HFFc6 (cell line): ENCODE results near the gene C20orf144. TPM values are rescaled to one million over a fixed set of nuclear protein-coding genes. Genes with fewer than 3 reads are reported as not detected.
A peak's percentile ranks its signal among the peaks of the same experiment; 100 is the strongest.

ENCODE experiments used
- DNase-seq: peaks from one replicate; pipeline ENCODE4 v3.0.0-alpha.2; 2018
- H3K27ac Mint-ChIP-seq: 2 replicates; pipeline ENCODE4 v1.8.0; 2020; ENCODE audit warnings: mild to moderate bottlenecking, mixed read lengths
- H3K27me3 Mint-ChIP-seq: 2 replicates; pipeline ENCODE4 v1.8.0; 2021; ENCODE audit warnings: mild to moderate bottlenecking, moderate library complexity, mixed read lengths; ENCODE audit not compliant: insufficient read depth
- H3K36me3 Mint-ChIP-seq: 2 replicates; pipeline ENCODE4 v1.8.0; 2021; ENCODE audit warnings: low read depth, mixed read lengths
- H3K4me1 Mint-ChIP-seq: 2 replicates; pipeline ENCODE4 v1.8.0; 2020; ENCODE audit warnings: low read depth, mixed read lengths
- H3K4me3 Mint-ChIP-seq: 2 replicates; pipeline ENCODE4 v1.8.0; 2020; ENCODE audit warnings: mild to moderate bottlenecking, moderate library complexity, mixed read lengths
- H3K9me3 Mint-ChIP-seq: 2 replicates; pipeline ENCODE4 v1.8.0; 2020; ENCODE audit warnings: mild to moderate bottlenecking, mixed read lengths
- CTCF ChIP-seq: fragments of 200-600 bp; sonication (generic); IDR thresholded peaks from 2 replicates; pipeline ENCODE4 v1.5.0; 2021; ENCODE audit warnings: antibody characterized with exemption, mild to moderate bottlenecking
- total RNA-seq, 6 experiments: library from RNA; stranded (reverse); fragmentation: NEBNext Ultra II Directional; extraction: Animal tissue kit (Norgen Biotek cat#: 25700); gene quantifications; 2 replicates in 1 of 6; 3 replicates in 5 of 6; pipeline ENCODE4 v1.2.3, GENCODE V29; 2021

The C20orf144 gene
- total RNA-seq, 6 experiments from 2014 or later, result 0.10 to 0.31 (median 0.23) TPM; not detected in 1

- peaks cover 6% of the 10 kb centered on the region; the same call in 1 of the 2 replicates for H3K36me3 Mint-ChIP-seq
- peaks cover 17% of the 10 kb centered on the region for H3K4me1 Mint-ChIP-seq
Measured at GRCh38 chr20:33650111-33650752, 11.9 kb upstream of the C20orf144 start.

DNA sequence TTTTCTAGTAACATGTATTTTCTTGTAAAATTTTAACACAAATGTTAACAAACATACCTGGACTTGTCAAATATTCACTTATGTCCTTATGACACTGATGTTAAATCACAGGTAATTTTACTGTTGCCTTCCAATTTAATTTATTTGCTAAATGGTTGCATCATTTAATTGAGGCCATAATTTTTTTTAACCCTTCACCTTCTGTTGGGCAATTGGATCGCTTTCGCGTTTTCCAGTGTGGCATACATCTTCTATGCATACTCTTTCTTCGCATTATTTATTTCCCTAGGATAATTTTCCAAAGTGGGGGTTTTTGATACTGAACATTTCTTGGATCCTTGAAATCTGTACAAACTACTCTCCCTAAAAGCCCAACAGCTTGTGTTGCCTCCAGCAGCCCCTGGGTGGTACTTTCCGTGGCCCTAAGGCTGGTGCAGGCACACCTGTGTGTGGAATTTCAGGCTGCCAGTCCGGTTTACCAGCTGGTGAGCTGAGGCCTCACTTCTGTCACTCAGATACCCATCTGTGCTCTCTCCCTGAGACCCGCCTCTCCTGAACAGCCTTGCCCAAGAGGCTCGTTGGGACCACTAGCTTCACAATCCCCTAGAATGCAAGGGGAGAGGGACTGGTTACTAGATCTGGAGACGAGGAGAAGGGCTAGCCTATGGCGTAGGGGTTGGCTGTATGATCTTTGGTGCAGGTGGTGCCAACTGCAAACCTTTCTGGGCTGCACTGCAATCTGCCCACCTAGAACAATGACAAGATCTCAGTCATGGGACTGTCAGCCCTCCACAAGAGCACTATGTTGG is 11.2 kb upstream of the C20orf144 start:
- Mint-ChIP-seq H3K27ac (no peak overlapping the region), H3K4me1 (peaks cover 17% of the 10 kb centered on the region), H3K4me3 (no peak overlapping the region), H3K36me3 (no peaks in the 10 kb centered on the region), H3K27me3 (peaks cover 4% of the 10 kb centered on the region), H3K9me3 (no peaks in the 10 kb centered on the region)
- no peak for DNase-seq
- TF ChIP-seq CTCF, result no peak

More at GRCh38 chr20:33650111-33650752, 11.9 kb upstream of the C20orf144 start:
- no peak for TF ChIP-seq CTCF
- H3K4me3 Mint-ChIP-seq, result no peak overlapping the region
- no peak overlapping the region for H3K27ac Mint-ChIP-seq
- no peaks in the 10 kb centered on the region for H3K9me3 Mint-ChIP-seq
- H3K27me3 Mint-ChIP-seq, result peaks cover 4% of the 10 kb centered on the region; the same call in 1 of the 2 replicates
- no peak for DNase-seq

GRCh38 chr20:33651562-33652048 is 10.5 kb upstream of the C20orf144 start:
- Mint-ChIP-seq H3K27ac (no peak overlapping the region), H3K4me3 (no peak overlapping the region), H3K9me3 (no peaks in the 10 kb centered on the region), H3K27me3 (peaks cover 4% of the 10 kb centered on the region), H3K4me1 (peaks cover 17% of the 10 kb centered on the region), H3K36me3 (no peaks in the 10 kb centered on the region)
- DNase-seq, result no peak
- no peak for TF ChIP-seq CTCF

DNA sequence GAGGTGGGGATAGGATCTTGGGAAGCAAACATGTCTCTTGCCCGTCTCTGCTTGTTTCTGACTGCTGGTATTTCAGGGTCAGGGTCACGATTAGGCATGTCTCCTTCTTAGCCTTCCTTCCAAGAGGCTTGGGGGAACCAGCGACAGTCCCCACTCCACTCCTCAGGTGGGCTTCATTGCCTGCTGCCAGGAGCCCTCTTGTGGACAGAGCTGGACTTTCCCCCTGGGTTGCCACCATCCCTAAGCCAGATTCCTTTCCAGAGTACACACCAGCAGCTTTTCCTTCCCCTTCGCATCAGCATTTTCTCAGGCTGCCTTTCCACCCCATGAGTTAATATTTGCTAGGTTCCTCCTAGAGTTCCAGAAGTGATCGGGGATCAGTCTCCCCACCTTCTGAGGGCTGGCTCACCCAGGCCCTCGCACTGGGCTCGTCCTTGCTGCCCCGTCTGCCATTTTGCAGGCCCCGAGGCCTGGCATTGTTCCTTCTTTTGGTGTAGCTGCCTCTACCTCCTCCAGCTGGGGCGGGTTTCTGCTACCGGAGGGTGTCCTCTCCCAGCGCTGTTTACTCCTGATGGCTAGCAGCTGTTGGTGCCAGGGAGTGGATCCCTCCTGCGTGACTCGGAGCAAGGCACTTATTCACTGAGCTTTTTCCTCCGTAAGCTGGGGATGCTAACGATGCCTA is 8.8 kb upstream of the C20orf144 start:
- Mint-ChIP-seq H3K27ac (peak overlapping the region; percentile 62), H3K4me3 (peak overlapping the region; percentile 65)

More for the DNA sequence above, 8.8 kb upstream of the C20orf144 start:
- Mint-ChIP-seq H3K36me3 (no peaks in the 10 kb centered on the region), H3K4me1 (peaks cover 7% of the 10 kb centered on the region; the same call in 1 of the 2 replicates), H3K9me3 (no peaks in the 10 kb centered on the region), H3K27me3 (peaks cover 4% of the 10 kb centered on the region)
- DNase-seq, result peak; percentile 46
- peak; percentile 86 for TF ChIP-seq CTCF
